ENCODE measurements around the gene SLC25A27.

DNA sequence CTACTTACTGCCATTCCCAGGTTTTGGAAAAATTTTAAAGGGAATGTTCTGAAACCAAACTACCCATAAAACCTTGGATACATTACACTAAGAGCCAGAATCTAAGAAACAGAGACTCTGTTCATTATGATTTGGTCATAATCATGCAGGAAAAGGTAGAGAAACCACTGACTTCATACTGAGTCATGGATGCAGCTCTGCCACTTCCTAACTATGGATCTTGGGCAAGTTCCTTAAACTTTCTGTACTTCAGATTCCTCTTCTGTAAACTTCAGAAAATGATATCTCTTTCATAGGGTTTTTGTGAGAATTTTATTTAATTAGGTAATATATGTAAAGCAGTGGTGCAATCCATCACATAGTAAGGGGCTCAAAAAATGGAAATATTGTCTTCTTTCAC lies 62.4 kb downstream of the SLC25A27 start:
- TF ChIP-seq CTCF (IDR thresholded peaks at IDR 0.05 in 8 of 11, conservative IDR thresholded peaks at IDR 0.05 in 3 of 11) (no peak), POLR2A (IDR thresholded peaks at IDR 0.05) (no peak)
